Sciatic nerve (tissue), 2 donors: ENCODE results near the gene TFCP2. TPM values are rescaled to one million over a fixed set of nuclear protein-coding genes. Genes with fewer than 3 reads are reported as not detected.
"Not testable (repeated sequence)": the region's sequence is repeated elsewhere in the genome, so short reads cannot be mapped to it uniquely, and the experiment has no call there.

ENCODE experiments used
- ATAC-seq: fragments of 200-7000 bp; cut with Tn5 transposase; one replicate; pipeline ENCODE4 v1.9.1; 2020; ENCODE audit warnings: mild to moderate bottlenecking, moderate library complexity
- DNase-seq: peaks from one replicate; pipeline ENCODE4 v3.0.0-alpha.2; 2020; ENCODE audit warnings: low spot score
- intact Hi-C: fragments of 100-400 bp; cut with DNase I; formaldehyde crosslinking; loops from one replicate; pipeline ENCODE4 v1.14.2; 2022
- total RNA-seq: library from RNA; stranded (reverse); fragmentation: NEBNext Ultra II Directional; extraction: Animal tissue kit (Norgen Biotek cat#: 25700); gene quantifications from one replicate; pipeline ENCODE4 v1.2.1, GENCODE V29; 2021
- donor health status: DM: no; HTN: no; CAD: no.
- donor health status: DM: no; HTN: no; CAD: no.

TFCP2 gene
- 32.2 TPM for total RNA-seq

- intact Hi-C loops, result no loop called here
- ATAC-seq (peak; percentile 99), DNase-seq (peak; percentile 98)
Observed at GRCh38 chr12:51172515-51173431, at the start of gene TFCP2. TFCP2 (minus strand) TSS chr12:51173135; CDS start chr12:51172422, 713 bp downstream.

DNA sequence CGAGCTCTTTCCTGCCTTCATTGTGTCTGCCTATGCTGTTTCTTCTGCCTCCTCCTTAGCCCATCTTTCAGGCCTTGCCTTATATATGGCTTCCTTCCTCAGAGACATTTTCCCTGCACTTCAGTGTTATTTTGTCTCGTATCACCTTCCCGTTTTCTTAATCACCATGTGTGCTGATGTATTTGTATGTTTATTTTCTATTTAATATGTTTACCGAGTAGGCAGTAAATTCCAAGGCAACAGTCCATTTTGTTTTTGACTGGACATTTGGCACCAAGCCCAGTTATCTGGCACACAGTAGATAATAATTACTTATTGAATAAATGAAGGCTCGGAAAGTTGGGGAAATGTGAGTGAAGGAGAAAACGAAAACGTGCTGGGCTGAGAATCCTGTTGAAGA, 49.5 kb upstream of the TFCP2 start:
- ATAC-seq (no peak), DNase-seq (no peak)
- intact Hi-C loops, result no loop called here

- ATAC-seq, DNase-seq, intact Hi-C loops: not testable (repeated sequence)
Observed at GRCh38 chr12:51219857-51220256, 46.9 kb upstream of the TFCP2 start.

DNA sequence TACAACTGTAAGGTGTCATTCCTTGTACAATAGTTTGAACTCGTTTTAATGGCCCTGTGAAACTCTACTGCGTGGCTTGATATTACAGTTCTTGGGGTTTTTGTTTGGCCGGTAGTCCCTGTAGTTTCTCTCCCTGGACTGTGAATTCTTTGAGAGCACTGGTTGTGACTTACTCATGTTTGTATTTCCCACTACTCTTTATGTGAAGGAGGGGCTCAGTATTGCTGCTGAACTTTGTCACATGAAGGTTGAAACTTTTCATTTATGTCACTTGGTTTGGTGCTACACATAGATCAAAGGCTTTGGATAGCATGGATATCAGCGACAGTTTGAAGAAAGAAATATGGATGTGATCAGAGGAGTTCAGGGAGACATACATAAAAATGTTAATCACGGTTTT, 46.4 kb upstream of the TFCP2 start:
- intact Hi-C loops, result no loop called here
- DNase-seq (no peak), ATAC-seq (no peak)

- ATAC-seq, result peak; percentile 24
- no peak for DNase-seq
- intact Hi-C loops, result no loop called here
Observed at GRCh38 chr12:51218607-51219161, 45.7 kb upstream of the TFCP2 start.

DNA sequence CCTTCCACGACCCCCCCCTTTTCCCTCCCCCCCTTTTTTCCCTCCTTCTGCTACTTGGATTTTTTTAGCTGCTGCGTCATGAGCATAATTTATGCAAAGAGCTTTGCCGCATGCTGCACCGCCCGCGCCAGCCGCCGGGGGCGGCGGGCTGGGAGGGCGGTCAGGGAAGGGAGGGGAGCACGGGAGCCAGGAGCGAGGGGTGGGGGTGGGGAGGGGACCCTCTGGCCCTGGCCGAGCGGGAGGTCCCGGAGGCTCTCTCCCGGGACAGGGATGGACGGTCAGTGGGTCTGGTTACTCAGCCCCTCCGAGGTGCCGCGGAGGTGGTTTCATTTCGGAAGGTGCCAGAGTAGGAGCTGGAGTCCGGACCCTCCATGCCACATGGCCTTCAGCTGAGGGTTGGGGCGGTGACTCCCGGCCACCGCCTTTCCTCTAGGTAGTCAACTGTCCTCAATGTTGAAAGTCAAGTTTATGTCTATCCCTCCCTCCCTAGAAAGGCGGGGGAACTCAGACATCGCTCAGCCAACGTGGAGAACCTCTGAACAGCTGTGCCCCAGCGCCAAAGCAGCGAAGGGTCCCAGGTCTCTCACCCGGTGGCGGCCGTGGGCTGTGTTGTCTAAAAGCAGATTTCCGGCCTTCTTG, 45.2 kb upstream of the TFCP2 start, which contains the start of gene POU6F1:
Gene POU6F1, minus strand, starts transcription at position 95 of the 639 bp plus-strand sequence. CDS start 11,226 bp downstream, outside the sequence.
- ATAC-seq, result peak; percentile 95
- intact Hi-C loops, result no loop called here
- DNase-seq, result peak; percentile 81

DNA sequence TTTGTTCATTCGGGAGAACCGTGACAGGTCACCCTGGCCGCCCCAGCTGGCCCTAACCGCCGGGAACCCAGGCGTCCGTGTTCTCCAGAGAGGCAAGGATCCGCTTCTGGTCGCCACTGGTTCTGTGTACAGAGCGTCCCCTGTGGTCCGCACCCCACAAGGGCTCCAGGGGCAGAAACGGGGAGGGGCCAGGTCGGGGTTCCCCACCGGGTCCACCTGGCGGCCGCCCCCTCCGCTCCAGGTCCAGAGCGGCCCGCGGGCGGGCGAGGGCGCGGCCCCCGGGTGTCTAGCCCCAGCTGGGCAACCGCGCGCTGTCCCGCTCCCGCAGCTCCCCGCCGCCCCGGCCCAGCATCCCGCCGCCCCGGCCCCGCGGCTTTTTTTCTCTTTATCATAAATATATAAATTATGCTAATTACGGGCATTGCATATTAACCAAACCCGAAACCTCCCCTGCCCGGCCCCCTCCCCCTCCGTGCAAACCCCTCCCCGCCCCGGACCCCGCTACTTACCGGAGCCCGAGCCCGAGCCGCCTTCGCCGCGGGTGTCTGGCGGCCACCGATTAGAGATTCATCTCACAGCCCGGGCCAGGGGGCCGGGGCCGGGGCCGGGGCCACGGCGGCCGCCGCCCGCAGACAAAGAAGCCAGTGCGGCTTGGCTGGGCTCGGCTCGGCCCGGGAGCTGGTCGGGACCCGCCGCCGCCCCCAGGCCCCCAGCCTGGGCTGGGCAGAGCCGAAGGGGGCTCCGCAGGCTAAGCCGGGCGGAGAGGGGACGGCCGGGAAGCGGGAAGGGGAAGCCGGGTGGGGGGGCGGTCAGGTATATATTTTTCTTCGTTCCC, 44.4 kb upstream of the TFCP2 start:
- DNase-seq (peak; percentile 79), ATAC-seq (peak; percentile 56)
- intact Hi-C loops, result no loop called here

GRCh38 chr12:51216642-51217041, 43.7 kb upstream of the TFCP2 start:
- DNase-seq (no peak), ATAC-seq (peak; percentile 9)
- intact Hi-C loops, result no loop called here

DNA sequence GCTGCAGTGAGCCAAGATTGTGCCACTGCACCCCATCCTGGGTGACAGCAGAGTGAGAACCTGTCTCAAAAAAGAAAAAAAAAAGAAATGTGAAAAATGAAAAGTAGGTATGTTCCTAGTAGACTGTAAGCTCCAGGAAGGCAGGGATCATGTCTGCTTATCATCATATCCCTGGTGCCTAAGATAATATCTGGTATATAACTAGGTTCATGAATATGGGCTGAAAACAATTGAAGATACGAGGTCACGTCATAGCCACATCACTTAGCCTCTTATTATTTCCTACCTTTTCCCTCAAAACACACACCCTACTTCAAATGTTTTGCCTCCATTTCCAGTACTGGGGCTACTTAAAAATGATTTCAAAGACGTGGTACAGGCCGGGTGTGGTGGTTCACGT, 42.0 kb upstream of the TFCP2 start:
- ATAC-seq (no peak), DNase-seq (no peak)
- intact Hi-C loops, result no loop called here

DNA sequence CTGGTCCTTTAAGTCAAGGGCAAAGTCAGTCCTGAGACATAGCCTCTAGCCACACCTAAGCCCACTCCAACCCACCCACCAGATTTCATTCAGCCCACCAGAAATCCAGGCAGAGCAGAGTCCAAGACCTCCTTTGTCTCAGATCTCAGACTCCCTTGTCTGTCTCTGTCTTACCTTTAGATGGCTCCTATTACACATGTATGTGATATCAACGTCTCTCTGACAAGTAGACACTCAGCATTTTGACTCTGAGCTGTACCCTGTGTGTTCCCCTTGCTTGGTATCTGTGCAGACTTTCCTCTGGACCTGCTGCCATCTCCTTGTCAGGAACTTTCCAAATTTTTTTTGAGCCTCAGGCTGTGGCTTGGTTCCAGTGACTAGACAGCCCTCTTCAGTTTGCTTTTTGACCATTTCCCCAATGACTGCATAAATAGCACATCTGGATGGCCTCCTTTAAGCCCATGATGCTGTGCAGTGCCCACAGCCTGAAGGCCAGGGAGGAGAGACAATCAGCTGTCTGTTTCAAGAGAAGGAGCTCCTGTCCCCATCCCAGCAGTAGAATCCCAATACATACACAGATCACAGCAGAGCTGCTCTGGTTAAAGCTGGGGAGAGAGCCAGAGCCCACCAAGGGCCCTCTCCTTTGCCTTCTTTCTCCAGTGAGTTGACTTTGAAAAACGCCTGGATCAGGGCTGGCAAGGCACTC, 37.9 kb upstream of the TFCP2 start:
- DNase-seq (no peak), ATAC-seq (peak; percentile 35)
- intact Hi-C loops, result no loop called here

GRCh38 chr12:51209259-51209658, 36.3 kb upstream of the TFCP2 start:
- no peak for DNase-seq
- intact Hi-C loops, result no loop called here
- no peak for ATAC-seq

- DNase-seq (no peak), ATAC-seq (no peak)
- intact Hi-C loops, result no loop called here
Observed at GRCh38 chr12:51208016-51208660, 35.2 kb upstream of the TFCP2 start.

DNA sequence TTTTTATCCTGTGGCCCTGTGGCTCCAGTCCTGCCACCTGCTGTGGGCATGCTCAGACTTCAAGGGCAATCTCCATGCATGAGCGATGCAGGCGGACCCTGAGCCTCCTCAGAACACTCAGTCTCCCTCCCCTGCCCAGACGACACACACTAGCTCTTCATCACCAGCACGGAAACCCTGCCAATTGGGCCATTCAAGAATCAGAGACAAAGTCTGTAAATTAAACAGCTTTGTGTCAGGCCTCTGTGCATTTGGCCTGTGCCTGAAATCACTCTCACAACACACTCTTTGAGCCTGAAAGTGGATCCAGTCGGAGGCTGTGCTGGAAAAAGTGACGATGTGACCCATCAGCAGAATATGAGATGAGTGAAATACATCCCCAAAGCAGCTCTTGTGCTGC, 32.4 kb upstream of the TFCP2 start:
- no peak for DNase-seq
- ATAC-seq, result no peak
- intact Hi-C loops, result no loop called here

DNA sequence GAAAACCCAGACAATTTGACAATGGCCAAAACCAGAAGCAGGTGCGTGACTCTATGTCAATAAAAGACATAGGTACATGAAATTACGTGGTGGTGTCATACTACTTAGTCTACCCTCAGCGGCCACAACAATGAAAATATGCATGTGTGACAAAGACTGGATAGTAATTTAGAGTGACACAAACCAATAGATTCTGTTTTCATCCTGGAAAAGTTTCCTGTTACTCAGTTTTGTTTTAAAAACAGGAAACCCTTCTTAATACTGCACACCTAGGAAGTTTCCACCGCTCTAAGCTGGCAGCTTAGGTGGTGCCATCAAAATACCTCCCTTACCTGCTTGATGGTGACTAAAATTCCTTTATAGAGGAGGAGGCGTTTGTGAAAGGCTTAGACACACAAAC, 29.8 kb upstream of the TFCP2 start:
- DNase-seq, result no peak
- intact Hi-C loops, result no loop called here
- no peak for ATAC-seq

- ATAC-seq (no peak), DNase-seq (no peak)
- intact Hi-C loops, result no loop called here
Observed at GRCh38 chr12:51200806-51201205, 27.9 kb upstream of the TFCP2 start.

DNA sequence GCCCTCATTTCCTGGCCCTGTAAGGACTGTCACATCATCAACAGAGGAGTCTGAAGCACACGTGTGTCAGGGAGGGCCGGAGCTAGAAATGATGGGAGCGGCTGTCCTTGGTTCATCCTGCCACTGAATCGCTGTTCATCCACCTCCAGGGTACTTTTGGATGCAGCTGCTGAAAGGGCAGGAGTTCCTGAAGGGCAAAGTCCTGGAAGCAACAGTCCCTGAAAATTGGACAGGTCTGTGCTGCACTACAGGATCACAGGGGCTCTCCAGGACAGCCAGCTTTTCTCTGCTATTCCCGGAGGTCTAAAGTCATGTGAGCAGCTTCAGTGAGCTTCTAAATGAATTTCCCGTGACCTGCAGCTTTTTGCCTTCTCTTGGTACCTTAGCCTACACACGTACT, 27.2 kb upstream of the TFCP2 start:
- DNase-seq (no peak), ATAC-seq (no peak)
- intact Hi-C loops, result no loop called here

DNA sequence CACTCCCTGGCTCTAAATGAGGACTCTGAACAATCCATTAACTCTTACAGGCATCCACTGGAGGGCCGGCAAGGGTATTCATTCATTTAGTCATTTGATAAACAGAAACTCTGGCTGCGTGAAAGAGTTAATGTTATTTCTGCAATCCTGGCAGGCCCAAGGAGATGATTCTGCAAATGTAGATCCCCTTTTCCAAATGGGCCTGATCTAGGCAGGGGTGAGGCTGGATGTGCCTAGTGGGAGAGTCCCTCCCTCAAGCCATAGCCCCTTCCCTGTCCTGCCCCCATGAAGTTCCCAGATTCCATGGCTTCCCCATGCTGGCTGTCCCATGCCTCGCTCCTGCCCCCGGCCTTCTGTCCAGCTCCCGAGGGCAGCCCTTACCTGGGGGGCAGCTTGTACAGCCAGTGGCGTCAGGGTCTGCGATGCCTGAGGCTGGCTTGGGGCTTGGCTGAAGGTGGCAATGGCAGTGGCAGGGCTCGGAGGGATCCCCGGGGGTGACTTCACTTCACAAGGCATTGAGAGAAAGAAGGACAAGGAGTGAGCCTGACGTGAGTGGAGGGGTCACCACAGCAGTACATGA, 26.5 kb upstream of the TFCP2 start:
- no peak for ATAC-seq

More for the DNA sequence above, 26.5 kb upstream of the TFCP2 start:
- intact Hi-C loops, result no loop called here
- no peak for DNase-seq
